GM04504 (cell line): ENCODE measurements around the gene SLC28A2.
A peak's percentile ranks its signal among the peaks of the same experiment; 100 is the strongest.
"Not testable (repeated sequence)": the region's sequence is repeated elsewhere in the genome, so short reads cannot be mapped to it uniquely, and the experiment has no call there.

Experiments used
- DNase-seq: peaks from one replicate; pipeline ENCODE4 v3.0.0-alpha.2; 2012; ENCODE audit warnings: low read depth

The SLC28A2 gene

GRCh38 chr15:45251888-45252287, at the start of gene SLC28A2:
Gene SLC28A2, plus strand, starts transcription at chr15:45252234. Its CDS starts 982 bp downstream, at chr15:45253216.
- DNase-seq, result no peak

- DNase-seq, result no peak
Measured at GRCh38 chr15:45203182-45203581, 48.9 kb upstream of the SLC28A2 start.

GRCh38 chr15:45205192-45205591, 46.8 kb upstream of the SLC28A2 start:
- peak; percentile 30 for DNase-seq

- DNase-seq, result no peak
Measured at GRCh38 chr15:45212493-45212892, 39.5 kb upstream of the SLC28A2 start.

- no peak for DNase-seq
Measured at GRCh38 chr15:45221053-45221599, 30.9 kb upstream of the SLC28A2 start.

- DNase-seq, result no peak
Measured at GRCh38 chr15:45221967-45222366, 30.1 kb upstream of the SLC28A2 start.

- no peak for DNase-seq
Measured at GRCh38 chr15:45224621-45225217, 27.3 kb upstream of the SLC28A2 start.

GRCh38 chr15:45225506-45226273, 26.3 kb upstream of the SLC28A2 start:
- DNase-seq, result no peak

- DNase-seq, result no peak
Measured at GRCh38 chr15:45228931-45229330, 23.1 kb upstream of the SLC28A2 start.

GRCh38 chr15:45230245-45230965, 21.6 kb upstream of the SLC28A2 start:
- no peak for DNase-seq

- DNase-seq, result no peak
Measured at GRCh38 chr15:45231132-45231531, 20.9 kb upstream of the SLC28A2 start.

GRCh38 chr15:45231864-45232562, 20.0 kb upstream of the SLC28A2 start:
- DNase-seq, result no peak

GRCh38 chr15:45234562-45235235, 17.3 kb upstream of the SLC28A2 start:
- no peak for DNase-seq

GRCh38 chr15:45236806-45237205, 15.2 kb upstream of the SLC28A2 start:
- not testable (repeated sequence) for DNase-seq

GRCh38 chr15:45242289-45242688, 9.7 kb upstream of the SLC28A2 start:
- peak; percentile 0 for DNase-seq

- DNase-seq, result no peak
Measured at GRCh38 chr15:45249125-45249780, 2.8 kb upstream of the SLC28A2 start.

- no peak for DNase-seq
Measured at GRCh38 chr15:45253330-45253729, 1.3 kb downstream of the SLC28A2 start.

- DNase-seq, result no peak
Measured at GRCh38 chr15:45254405-45254804, 2.4 kb downstream of the SLC28A2 start.

- peak; percentile 17 for DNase-seq
Measured at GRCh38 chr15:45254824-45255223, 2.8 kb downstream of the SLC28A2 start.

GRCh38 chr15:45259796-45260195, 7.8 kb downstream of the SLC28A2 start:
- DNase-seq, result no peak

- no peak for DNase-seq
Measured at GRCh38 chr15:45262906-45263461, 10.9 kb downstream of the SLC28A2 start.
